Fibroblast of lung (primary cell): Measurements from ENCODE around the gene DCAF6.

Experiments used
- CTCF ChIP-seq, 2 donors: IDR thresholded peaks in 1 of 2; conservative IDR thresholded peaks in 1 of 2; 1 replicate in 1 of 2; 2 replicates in 1 of 2; pipeline ENCODE4 v1.5.1; 2011 to 2012; ENCODE audit warnings: low read length in 2 of 2, control low read depth in 1 of 2, inconsistent platforms in 1 of 2, low read depth in 1 of 2, mild to moderate bottlenecking in 1 of 2
- EZH2 ChIP-seq: IDR thresholded peaks from 2 replicates; pipeline ENCODE4 v1.5.1; 2012; ENCODE audit warnings: low read length, control low read depth, mild to moderate bottlenecking; ENCODE audit errors: missing control alignments

- TF ChIP-seq CTCF (conservative IDR thresholded peaks at IDR 0.05 in 1 of 2, IDR thresholded peaks at IDR 0.05 in 1 of 2; ENCODE audit: low read depth in 1 of 2, low read length in 2 of 2) (no peak), EZH2 (no peak)
Measured at GRCh38 chr1:167916766-167917511, 19.5 kb upstream of the DCAF6 start.
